GM18517 (cell line): ENCODE data around the gene GPC3.
"Not testable (repeated sequence)": the region's sequence is repeated elsewhere in the genome, so short reads cannot be mapped to it uniquely, and the experiment has no call there.

Experiments
- ATAC-seq: cut with Tn5 transposase; IDR thresholded peaks from one replicate; pipeline ENCODE4 v1.9.1; 2021; ENCODE audit warnings: mild to moderate bottlenecking, moderate library complexity; ENCODE audit not compliant: unreplicated experiment

The GPC3 gene

DNA sequence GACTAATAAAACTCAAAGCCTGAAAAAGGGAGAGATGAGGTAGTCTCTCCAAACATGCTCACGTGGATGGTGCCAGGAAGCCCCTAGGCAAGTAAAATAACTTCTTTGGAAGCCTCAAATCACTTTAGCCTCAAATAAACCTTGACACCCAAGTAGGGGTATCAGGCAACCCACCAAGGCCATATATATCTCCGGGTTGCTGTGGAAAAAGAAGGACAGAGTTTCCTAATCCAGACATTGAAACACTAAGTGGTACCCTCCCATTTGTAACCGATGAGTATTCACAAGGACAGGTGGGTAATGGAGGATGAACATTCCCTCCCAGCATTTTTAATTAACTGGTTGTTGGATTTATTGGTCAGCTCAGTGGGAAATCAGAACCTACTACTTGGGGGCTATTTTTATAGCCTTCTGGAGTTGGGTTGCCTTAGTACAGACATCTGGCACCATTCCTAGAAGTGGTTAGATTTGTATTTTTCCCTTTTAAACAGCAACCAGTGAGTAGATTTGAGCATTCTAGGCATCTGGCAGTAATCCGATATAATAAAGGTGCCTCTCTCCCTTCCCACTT is 87.7 kb downstream of the GPC3 start:
- no peak for ATAC-seq

DNA sequence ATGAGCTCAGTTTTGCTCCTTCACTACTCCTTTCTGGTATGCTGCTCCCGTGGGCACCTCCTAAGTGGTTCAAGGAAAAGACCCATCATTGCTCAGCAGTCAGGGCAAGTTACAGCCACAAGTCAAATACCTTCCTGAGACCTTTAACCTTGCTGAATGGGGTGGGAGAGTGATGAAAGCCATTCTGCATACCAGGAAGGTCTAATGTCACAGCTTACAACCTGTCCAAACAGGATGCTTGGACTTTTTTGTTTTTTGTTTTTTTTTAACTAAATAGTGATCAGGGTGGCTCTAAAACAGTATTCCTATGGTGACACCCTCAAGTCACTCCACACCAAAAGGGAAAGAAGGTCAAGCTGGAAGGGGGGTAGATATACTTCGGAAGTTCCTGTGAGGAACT is 93.1 kb downstream of the GPC3 start:
- ATAC-seq: no peak

DNA sequence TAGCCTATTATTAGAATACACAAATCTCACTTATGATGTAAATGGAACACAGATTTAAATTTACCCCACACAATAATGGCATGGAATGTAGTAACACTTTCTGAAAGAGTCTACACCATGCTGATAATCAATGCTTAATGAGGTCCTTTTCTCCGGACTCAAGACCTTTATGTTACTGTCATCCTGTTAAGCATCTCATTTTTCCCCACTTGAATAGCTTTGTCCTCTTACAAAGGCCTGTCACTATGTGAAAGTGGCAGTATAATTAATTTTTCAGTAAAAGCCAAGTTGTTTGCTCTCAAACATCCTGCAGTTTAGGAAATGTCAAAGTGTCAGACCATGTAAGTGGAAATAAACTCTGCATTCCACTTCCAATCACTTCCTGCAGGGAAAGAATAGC is 96.4 kb downstream of the GPC3 start:
- no peak for ATAC-seq

DNA sequence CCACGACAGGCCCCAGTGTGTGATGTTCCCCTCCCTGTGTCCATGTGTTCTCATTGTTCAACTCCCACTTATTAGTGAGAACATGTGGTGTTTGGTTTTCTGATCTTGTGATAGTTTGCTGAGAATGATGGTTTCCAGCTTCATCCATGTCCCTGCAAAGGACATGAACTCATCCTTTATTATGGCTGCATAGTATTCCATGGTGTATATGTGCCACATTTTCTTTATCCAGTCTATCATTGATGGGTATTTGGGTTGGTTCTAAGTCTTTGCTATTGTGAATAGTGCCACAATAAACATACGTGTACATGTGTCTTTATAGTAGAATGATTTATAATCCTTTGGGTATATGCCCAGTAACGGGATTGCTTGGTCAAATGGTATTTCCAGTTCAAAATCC is 97.3 kb downstream of the GPC3 start:
- not testable (repeated sequence) for ATAC-seq

DNA sequence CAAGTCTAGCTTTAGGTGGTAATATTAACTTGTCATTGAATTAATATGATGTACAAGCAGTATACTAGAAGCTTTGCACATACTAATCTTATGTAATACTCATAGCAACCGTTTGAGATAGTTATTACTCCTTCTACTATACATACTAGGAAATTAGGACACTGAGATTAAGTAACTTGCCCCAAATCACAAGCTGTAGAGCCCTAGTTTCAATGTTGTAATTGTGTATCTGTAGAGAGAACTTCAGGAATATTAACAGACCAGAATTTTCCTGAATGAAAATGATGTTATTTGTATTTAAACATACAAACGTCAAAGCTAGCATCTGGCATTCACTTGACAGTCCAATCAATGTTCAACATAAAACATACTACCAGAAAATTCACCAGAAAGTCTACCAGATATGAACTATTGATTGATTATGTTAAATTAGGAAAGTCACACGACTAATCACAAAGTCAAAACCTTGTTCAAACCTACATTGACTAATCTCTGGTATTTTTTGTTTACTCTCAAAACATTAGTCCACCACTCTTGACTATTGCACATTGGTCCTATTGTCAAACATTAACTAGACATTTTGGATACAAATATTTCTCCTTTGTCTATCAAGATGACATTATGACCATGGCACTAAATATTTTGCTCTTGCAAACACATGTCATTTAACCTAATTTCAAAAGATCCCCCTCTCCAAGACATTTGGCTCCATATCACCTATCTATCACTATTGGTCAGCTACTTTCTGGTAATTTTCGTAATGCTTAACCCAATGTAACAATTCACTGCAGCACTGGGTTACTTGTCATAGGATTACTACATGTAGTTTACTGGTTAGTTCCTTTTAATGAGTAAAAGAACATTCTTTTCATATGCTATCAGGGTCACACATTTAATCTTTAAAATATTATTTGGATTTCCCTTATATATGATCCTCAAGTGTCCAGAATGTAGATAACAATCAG is 100.7 kb downstream of the GPC3 start:
- ATAC-seq: no peak

DNA sequence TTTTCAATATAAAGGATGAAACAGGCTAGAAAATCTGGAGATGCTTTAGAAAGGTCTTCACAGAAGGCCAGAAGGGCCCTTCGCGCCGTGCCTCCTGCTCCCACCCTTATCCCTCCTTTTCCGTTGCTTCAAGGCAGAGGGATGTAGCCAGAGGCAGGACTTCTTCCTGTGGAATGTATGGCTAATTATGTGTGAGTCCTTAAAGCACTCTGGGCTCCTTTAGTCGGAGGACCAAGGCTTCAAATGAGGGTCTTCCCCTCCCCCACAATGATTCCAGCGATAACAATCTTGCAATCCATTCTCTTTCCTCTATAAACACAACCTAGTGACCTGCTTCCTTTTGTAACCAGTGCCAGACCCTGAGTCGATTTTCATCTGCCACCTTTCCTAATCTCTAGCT is 103.5 kb downstream of the GPC3 start:
- ATAC-seq: no peak

DNA sequence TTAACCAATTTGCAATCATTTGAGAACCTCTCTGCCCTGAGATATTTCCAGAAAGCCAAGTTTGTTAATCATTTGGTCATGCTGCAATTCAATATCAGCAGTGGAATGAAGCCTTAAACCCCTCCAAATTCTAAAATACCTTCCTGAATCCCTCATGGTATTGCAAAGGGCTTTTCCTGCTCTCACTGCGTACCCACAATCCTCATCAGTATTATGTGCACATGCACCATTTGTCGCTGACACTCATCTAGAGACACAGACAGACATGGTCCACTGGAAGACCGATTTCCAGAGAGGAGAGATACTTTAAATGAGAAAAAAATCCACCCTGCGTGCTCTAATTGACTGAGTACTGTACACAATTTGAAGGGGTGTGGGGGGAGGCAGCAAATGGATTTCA is 104.4 kb downstream of the GPC3 start:
- no peak for ATAC-seq

DNA sequence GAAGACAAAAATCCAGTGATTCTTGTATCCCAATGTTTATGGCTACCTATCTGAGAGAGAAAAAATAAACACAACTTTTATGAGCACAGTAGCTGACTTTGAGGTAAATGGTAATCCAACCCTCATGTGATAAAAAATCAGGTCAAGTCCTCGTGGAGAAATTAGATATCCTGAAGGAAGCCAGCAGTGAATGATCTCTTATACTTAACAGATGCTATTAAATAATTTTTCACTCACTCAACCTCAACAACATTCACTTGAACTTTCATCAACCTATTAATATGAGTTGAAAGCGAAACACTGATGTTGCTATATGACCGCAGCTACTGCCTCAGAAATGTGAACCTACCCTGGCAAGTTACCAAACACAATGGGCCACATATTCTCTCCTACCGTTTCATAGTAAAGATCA is 105.4 kb downstream of the GPC3 start:
- no peak for ATAC-seq

DNA sequence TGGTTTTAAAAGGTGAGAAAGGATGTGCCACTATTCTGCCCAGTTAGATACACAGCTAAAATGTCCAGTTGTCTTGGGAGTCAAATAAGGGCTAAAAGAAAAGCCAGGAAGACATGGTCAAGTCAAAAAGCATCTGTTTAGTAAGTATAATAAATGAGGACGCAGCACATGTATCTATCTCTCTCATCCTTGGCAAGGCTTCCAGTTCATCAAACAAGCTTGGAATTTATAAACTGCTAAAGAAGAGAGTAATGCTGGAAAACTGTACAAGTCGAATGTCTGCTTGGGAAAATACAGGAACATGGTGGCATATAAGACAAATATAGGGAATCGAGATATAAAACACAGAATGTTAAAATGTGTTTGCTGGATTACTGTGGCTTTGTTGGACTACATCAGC is 106.7 kb downstream of the GPC3 start:
- no peak for ATAC-seq

DNA sequence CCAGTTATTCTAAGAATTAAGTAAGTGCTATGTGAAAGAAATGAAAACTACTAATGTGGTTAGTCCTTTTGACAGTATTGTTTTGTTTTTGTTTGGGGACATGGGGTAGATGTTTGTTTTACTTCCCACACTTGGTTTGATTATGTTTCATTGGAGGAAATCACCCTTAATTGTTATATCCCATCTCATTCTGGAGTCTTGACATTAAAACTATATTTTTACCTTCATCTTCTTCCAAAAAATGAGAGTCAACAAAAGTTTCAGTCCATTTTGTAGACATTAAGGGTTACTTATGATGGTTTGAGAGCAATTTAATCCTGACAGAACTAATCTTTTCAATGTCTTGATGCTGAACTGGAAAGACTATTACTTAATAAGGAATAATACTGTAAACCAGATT is 108.7 kb downstream of the GPC3 start:
- no peak for ATAC-seq

DNA sequence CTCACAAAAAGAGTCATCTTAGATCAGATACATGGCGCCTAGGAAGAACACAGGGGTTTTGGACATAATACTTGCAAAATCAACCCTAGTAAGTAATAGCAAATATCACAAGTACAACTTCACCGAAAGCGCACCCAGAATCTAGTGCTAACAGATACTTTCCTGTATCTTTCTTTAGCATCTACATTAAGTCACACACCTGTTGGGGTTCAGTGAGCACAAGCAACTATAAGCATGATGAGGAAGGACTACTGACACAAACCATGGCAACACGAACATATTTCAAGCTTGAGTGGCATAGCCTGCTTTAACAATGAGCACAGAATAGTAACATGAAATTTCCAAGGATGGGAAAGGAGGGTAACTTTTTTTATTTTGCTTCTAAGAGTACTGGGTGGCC is 116.1 kb downstream of the GPC3 start:
- no peak for ATAC-seq

DNA sequence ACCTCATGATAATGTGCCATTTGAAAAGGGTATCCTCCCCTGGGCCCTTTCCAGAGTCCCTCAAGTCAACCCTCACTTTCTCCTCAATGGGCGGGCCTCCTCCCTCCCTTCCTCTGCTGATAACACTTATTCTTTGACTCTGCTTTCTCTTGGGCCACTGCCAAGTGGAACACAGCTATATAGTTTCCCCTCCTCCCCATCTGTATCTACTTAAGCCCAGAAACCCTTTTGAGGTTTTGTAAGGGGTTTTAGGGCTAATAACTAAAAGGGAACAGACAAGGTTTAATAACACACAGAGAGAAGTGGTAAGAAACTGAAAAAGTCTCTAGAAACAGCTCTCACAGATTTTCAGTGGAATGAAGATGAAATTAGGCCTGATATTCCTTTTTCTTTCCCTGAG is 116.7 kb downstream of the GPC3 start:
- ATAC-seq: no peak

DNA sequence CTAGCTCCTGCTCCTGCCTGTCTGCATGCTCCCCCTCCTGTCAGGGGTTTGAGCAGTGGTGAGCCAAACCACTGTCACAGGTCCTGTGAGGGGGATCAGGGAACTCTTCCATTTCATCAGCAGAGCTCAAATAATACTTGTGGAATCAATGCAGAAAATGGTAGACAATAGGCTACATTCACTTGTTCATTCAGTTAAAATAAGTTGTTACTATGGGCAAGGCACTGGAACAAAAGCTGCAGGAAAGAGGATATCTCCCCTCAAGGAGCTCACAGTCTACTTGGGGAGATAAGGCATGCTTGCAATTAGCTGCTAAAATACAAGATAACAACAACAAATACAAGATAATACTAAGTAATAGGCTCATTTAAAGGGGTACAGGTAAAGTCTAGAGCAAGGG is 117.1 kb downstream of the GPC3 start:
- no peak for ATAC-seq

DNA sequence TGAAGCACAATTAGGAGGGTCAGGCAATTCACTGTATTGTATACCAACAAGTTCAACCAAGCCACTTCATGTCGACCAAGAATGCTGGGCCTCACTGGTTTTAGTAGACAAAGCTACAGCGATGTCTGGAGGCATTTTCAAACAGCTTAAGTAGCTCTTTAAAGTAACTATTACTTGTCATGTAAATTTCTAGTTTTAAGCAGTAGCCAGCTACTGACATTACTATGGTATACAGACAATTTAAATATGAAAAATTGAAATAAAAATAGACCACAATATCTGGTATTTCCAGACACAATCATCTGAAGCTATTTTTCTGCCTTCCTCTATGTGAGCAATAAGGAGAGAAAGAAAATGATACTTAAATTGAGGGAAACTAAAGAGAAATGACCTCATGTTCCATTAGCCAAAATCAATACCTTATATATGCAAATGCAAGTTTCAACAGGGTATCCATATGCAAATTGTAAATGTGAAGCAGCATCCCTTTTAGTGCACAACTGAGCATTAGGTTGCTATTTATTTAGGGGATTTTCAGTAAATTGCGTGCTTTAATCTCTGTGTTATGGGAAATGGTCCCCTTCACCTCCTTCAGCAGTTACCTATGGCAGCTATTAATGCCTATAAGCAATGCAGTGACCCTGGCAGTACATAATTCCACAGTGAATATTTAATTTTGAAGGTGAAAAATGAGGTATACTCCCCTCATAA is 119.5 kb downstream of the GPC3 start:
- ATAC-seq: no peak

DNA sequence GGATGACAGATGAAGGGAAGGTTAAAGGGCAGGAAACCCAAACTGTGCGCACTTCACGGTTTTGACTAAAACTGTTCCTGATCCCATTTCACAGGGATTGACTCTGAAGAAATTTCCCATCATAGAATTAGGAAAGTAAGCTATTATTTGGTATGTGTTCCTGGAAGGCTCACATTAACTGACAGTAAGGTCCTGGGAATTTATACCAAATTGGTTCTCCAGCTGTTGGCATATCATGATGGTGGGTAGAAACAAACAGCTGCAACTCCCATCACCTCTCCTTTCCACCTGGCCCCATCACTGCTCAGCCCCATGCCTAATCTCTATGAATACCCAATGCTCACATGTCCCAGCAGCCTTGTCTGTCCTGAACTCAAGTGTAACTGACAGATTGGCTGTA is 121.2 kb downstream of the GPC3 start:
- ATAC-seq: no peak

DNA sequence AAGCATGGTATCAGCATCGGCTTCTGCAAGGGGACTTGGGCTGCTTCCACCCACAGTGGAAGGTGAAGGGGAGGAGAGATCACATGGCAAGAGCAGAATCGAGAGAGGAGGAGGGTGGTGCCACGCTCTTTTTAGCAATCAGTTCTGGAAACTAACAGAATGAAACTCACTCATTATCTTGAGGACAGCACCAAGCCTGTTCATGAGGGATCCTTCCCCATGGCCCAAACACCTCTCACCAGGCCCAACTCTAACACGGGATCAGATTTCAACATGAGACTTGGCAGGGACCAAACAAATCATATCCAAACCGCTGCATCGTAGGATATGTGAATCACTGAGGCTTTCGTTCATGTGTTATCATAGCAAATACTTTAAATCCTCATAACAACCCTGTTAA is 125.5 kb downstream of the GPC3 start:
- ATAC-seq: no peak

DNA sequence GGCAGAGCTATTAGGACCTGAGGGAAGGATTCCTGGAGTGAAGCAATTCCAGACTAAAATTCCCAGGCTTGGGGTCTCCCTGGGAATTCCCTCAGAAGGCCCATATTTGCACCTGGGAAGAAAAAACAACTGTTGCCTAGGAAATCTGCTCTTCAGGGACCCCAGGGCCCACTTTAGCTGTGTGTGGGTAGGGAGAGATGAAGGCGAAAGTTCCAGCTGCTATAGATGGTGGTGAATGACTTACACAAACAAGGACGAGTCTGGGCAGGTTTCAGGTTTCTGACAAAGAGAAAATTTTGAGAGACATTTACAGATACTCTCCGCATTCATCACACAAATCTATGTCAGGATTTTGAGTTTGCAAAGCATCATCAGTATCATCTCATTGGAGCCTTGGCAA is 126.1 kb downstream of the GPC3 start:
- no peak for ATAC-seq

DNA sequence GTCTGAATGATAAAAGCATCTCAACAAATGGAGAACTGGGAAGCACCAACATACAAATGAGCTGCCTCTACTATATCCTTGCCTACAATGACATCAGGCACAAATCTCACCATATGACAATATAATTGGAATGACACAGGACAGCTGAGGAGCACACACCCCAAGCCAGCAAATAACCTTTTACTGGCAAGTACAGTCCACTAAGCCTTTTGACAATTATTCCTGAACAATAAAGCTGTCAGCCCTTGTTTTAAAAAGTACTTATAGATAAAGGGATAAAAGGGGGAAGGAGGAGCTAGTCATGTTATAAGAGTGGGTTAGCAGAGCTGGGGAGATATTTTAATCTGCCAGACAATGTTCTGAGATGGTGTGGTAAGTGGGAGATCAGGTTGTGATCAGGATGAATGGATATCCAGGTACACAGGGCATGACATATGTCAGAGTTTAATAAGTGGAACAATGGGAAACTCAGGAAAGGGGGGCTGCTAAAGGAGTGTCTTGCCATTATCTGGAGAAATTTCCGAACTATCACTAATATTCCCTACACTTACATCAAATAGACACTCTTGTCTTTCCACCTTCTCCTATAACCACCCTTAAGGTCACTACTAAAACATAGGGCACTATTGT is 127.6 kb downstream of the GPC3 start:
- no peak for ATAC-seq

DNA sequence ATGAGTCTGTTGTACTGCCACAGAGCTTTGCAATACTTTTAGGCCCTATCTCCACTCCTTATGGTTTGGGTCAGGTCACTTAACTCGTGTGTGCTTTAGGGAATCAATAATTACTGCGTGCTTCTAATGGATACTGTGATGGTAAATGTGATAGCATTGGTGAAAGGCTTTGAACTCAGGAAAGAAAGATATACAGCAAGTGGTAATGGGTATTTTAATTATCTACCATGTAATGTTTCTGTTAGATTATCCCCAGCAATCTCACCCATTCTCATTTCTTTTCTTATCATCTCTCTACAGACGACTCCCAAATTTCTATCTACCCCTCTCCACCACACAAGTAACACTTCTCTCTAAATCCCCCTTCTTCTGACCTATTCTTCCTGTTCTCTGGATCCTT is 128.6 kb downstream of the GPC3 start:
- ATAC-seq: no peak

DNA sequence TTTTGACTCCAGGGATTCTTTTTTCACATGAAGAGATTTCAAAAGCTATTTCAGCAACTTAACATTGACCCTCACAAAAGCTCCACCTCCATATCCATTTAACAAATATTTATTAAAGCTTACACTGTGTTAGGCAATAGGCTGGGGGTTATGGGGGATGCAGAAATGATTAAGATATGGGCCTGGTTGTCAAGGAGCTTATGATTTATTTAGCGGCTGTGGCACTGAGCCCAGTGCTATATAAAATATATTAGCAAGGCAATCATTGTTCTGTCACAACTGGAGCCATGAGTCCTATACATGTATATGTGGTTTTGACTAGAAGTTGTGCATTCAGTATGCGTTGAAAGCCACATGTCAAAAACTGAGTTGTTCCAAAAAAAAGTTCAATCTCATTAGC is 131.1 kb downstream of the GPC3 start:
- ATAC-seq: no peak

DNA sequence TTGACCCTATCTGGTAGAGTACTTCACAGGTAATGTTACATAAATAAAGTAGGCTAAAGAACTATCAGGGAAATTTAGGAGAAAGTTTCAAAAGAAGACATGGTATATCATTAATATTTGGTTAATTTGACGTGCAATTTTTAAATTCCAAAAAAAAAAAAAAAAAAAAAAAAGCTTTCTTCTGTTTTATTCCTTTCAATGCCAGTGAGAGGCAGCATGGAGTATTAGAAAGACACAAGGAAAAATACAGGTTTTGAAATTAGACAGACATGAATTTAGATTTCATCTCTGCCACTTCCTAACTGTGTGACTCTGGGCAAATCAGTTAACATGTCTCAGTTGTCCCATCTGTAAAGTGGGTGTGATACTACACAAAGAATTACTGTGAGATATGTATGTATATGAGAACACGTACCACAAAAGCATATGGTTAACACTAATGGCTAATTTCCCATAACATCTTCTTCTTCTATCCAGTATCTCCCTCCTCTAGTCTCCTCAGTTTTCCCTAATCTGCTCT is 132.5 kb downstream of the GPC3 start:
- ATAC-seq: no peak
